MM.1S (cell line): ENCODE data around the gene CCSAP.

Experiments used
- CTCF ChIP-seq: fragments of 300-600 bp; sonication (generic); IDR thresholded peaks from 2 replicates; pipeline ENCODE4 v1.5.1; 2016; ENCODE audit warnings: antibody characterized with exemption, low read length, mixed read lengths
- EZH2 ChIP-seq: fragments of 300-600 bp; sonication (generic); optimal IDR thresholded peaks from 2 replicates; pipeline ENCODE3; 2017; ENCODE audit warnings: low read depth, mild to moderate bottlenecking, antibody characterized with exemption, low read length, mixed read lengths

GRCh38 chr1:229302740-229303139, 40.1 kb downstream of the CCSAP start:
- TF ChIP-seq CTCF (no peak), EZH2 (no peak)
